Hepatocyte (in vitro differentiated cells): ENCODE measurements around the gene NUDT14. TPM values are rescaled to one million over a fixed set of nuclear protein-coding genes. Genes with fewer than 3 reads are reported as not detected.

Source experiments
- DNase-seq: peaks from one replicate; pipeline ENCODE4 v3.0.0-alpha.2; 2016; ENCODE audit warnings: low spot score
- H2AFZ ChIP-seq: fragments of 200-600 bp; sonication (generic); 2 replicates; pipeline ENCODE4 v1.6.0; 2016; ENCODE audit warnings: antibody characterized with exemption, mild to moderate bottlenecking
- H3K27ac ChIP-seq: fragments of 200-600 bp; sonication (generic); 2 replicates; pipeline ENCODE4 v1.5.1; 2016; ENCODE audit warnings: mild to moderate bottlenecking
- H3K27me3 ChIP-seq: fragments of 200-600 bp; sonication (generic); 2 replicates; pipeline ENCODE4 v1.6.1; 2016
- H3K36me3 ChIP-seq: fragments of 200-600 bp; sonication (generic); replicated peaks from 2 replicates; pipeline ENCODE4 v1.5.1; 2016; ENCODE audit warnings: low read depth; ENCODE audit not compliant: insufficient read depth
- H3K4me1 ChIP-seq: fragments of 200-600 bp; sonication (generic); 2 replicates; pipeline ENCODE4 v1.5.1; 2016; ENCODE audit warnings: mild to moderate bottlenecking, moderate library complexity; ENCODE audit not compliant: insufficient read depth
- H3K4me2 ChIP-seq: fragments of 200-600 bp; sonication (generic); 2 replicates; pipeline ENCODE4 v1.6.0; 2016
- H3K4me3 ChIP-seq: fragments of 200-600 bp; sonication (generic); 2 replicates; pipeline ENCODE4 v1.5.1; 2016; ENCODE audit warnings: mild to moderate bottlenecking
- H3K79me2 ChIP-seq: fragments of 200-600 bp; sonication (generic); 2 replicates; pipeline ENCODE4 v1.6.0; 2017; ENCODE audit warnings: mild to moderate bottlenecking
- H3K9me2 ChIP-seq: fragments of 200-600 bp; sonication (generic); replicated peaks from 2 replicates; pipeline ENCODE4 v1.6.0; 2017; ENCODE audit warnings: mild to moderate bottlenecking; ENCODE audit not compliant: insufficient read depth
- H3K9me3 ChIP-seq: fragments of 200-600 bp; sonication (generic); 2 replicates; pipeline ENCODE4 v1.5.1; 2016; ENCODE audit warnings: low read depth, mild to moderate bottlenecking
- H4K20me1 ChIP-seq: fragments of 200-600 bp; sonication (generic); 2 replicates; pipeline ENCODE4 v1.6.0; 2016; ENCODE audit warnings: mild to moderate bottlenecking; ENCODE audit not compliant: insufficient read depth, poor library complexity, severe bottlenecking
- EZH2 ChIP-seq: fragments of 200-600 bp; sonication (generic); IDR thresholded peaks from 2 replicates; pipeline ENCODE4 v1.6.1; 2016; ENCODE audit warnings: antibody characterized with exemption, mild to moderate bottlenecking, borderline replicate concordance
- EZH2phosphoT487 ChIP-seq: fragments of 200-600 bp; sonication (generic); IDR thresholded peaks from one replicate; pipeline ENCODE4 v1.6.1; 2018; ENCODE audit warnings: antibody characterized with exemption, mild to moderate bottlenecking, low read depth, moderate library complexity; ENCODE audit not compliant: unreplicated experiment, severe bottlenecking
- WGBS: methylation state at CpG from one replicate; pipeline ENCODE4 v1.1.6; 2016; ENCODE audit warnings: low lambda C conversion rate; ENCODE audit errors: missing lambda C conversion rate; 5-methylcytosine and 5-hydroxymethylcytosine counted together
- polyA plus RNA-seq: library from polyadenylated mRNA; unstranded; fragments of >200 nt; fragmentation: Nextera tagmentation; extraction: Ambion mirVana; gene quantifications from 2 replicates; pipeline ENCODE4 v1.2.1, GENCODE V29; 2016
- total RNA-seq: library from RNA; depleted of rRNA; stranded (reverse); fragments of >200 nt; gene quantifications from 2 replicates; pipeline ENCODE4 v1.2.3, GENCODE V29; 2014
- TF ChIP-seq, protein P1 (sequence below): fragments of 200-600 bp; sonication (generic); IDR thresholded peaks from 2 replicates; pipeline ENCODE4 v1.5.1; 2016; ENCODE audit warnings: antibody characterized with exemption, mild to moderate bottlenecking; ENCODE audit not compliant: poor library complexity

NUDT14 gene
- total and polyA plus RNA-seq, 2 experiments from 2014 or later, result 47.4 to 98.1 TPM

DNA sequence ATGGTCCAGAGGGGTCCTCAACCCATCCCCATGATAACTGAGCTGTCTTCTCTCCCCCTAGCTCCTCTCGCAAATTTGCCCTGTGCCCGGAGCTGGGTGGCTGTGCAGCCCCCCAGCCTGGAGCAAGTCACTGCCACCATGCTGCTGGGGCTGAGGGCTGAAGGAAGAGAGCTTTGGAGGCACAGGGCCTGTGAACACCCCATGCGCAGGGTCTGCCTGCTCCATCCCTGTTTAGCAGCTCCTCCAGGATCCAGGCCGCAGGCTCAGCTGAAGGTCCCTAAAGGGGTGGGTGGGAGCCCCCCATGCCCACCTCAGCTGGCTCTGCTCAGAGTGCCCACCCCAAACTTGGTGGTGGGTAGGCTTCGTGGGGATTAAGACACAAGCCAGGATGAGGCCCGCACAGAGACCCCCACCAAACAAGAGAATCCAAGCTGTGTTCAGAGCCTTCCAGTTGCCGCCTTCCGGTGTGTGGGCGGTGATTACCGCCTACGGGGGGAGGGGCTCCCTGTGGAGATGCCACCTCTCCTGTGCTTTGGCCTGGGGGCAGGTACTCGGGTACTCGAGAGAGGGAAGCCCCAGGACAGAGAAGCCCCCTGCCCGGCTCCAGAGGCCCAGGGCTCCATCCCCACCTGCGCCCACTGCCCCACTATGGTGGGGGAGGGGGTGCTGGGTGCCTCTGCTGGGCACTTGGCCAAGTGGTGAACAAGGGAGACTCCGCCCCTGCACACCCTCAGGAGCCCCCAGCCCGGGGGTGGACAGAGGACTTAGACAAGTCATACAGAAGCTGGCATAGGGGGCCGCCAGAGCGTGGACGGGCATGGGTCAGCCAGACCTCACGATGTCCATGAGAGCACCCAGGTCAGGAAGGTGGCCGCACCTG lies 11.1 kb downstream of the NUDT14 start:
- H3K27me3 ChIP-seq, result peaks cover 21% of the 10 kb centered on the region
- no peaks in the 10 kb centered on the region for H3K36me3 ChIP-seq
- H3K4me3 ChIP-seq, result no peak overlapping the region
- TF ChIP-seq EZH2 (no peak), EZH2phosphoT487 (no peak)
- TF ChIP-seq, protein P1, sequence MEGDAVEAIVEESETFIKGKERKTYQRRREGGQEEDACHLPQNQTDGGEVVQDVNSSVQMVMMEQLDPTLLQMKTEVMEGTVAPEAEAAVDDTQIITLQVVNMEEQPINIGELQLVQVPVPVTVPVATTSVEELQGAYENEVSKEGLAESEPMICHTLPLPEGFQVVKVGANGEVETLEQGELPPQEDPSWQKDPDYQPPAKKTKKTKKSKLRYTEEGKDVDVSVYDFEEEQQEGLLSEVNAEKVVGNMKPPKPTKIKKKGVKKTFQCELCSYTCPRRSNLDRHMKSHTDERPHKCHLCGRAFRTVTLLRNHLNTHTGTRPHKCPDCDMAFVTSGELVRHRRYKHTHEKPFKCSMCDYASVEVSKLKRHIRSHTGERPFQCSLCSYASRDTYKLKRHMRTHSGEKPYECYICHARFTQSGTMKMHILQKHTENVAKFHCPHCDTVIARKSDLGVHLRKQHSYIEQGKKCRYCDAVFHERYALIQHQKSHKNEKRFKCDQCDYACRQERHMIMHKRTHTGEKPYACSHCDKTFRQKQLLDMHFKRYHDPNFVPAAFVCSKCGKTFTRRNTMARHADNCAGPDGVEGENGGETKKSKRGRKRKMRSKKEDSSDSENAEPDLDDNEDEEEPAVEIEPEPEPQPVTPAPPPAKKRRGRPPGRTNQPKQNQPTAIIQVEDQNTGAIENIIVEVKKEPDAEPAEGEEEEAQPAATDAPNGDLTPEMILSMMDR, result no peak
- peaks cover 5% of the 10 kb centered on the region for H3K4me1 ChIP-seq
- H3K9me3 ChIP-seq, result no peaks in the 10 kb centered on the region
- no peaks in the 10 kb centered on the region for H3K79me2 ChIP-seq
- no peak overlapping the region for H2AFZ ChIP-seq
- DNase-seq, result no peak
- H3K4me2 ChIP-seq, result no peak overlapping the region
- WGBS, result 80% methylated on average over 22 of the region's 22 CpGs
- H3K27ac ChIP-seq, result no peak overlapping the region
- no peaks in the 10 kb centered on the region for H4K20me1 ChIP-seq
- no peaks in the 10 kb centered on the region for H3K9me2 ChIP-seq

GRCh38 chr14:105168979-105169507 lies 12.1 kb downstream of the NUDT14 start:
- DNase-seq, result peak; percentile 40
- Histone ChIP-seq H3K4me3 (no peak overlapping the region), H3K27me3 (peaks cover 21% of the 10 kb centered on the region), H3K36me3 (no peaks in the 10 kb centered on the region), H3K4me2 (peak overlapping the region; percentile 82), H3K4me1 (peaks cover 5% of the 10 kb centered on the region), H3K9me2 (no peaks in the 10 kb centered on the region), H2AFZ (no peak overlapping the region), H3K79me2 (no peaks in the 10 kb centered on the region), H3K9me3 (no peaks in the 10 kb centered on the region), H4K20me1 (no peaks in the 10 kb centered on the region), H3K27ac (no peak overlapping the region)
- 25% methylated on average over 19 of the region's 54 CpGs for WGBS
- TF ChIP-seq EZH2phosphoT487, result no peak
- TF ChIP-seq, protein P1, result peak; percentile 56
- TF ChIP-seq EZH2, result no peak

- no peak within 1 kb of the TSS for H3K27ac ChIP-seq
- H3K4me1 ChIP-seq, result peaks cover 5% of the 10 kb centered on the region
- no peaks in the 10 kb centered on the region for H3K9me2 ChIP-seq
- peaks cover 21% of the 10 kb centered on the region for H3K27me3 ChIP-seq
- no peaks in the 10 kb centered on the region for H4K20me1 ChIP-seq
- 0% methylated on average over 15 of the region's 84 CpGs for WGBS
- TF ChIP-seq, protein P1, result no peak
- TF ChIP-seq EZH2, result no peak
- no peak for TF ChIP-seq EZH2phosphoT487
- peak; percentile 56 for DNase-seq
- H3K79me2 ChIP-seq, result no peaks in the 10 kb centered on the region
- no peak within 1 kb of the TSS for H2AFZ ChIP-seq
- no peaks in the 10 kb centered on the region for H3K9me3 ChIP-seq
- H3K36me3 ChIP-seq, result no peaks in the 10 kb centered on the region
- peak within 1 kb of the TSS; percentile 36 for H3K4me3 ChIP-seq
- peak within 1 kb of the TSS; percentile 94 for H3K4me2 ChIP-seq
Measured at GRCh38 chr14:105168496-105168978, 12.6 kb downstream of the NUDT14 start, which contains the start of gene JAG2. Gene JAG2 (minus strand): TSS chr14:105168776. CDS start chr14:105168420, 356 bp downstream.
